IMR-90 (cell line): Measurements from ENCODE around the gene PRELP. TPM values are rescaled to one million over a fixed set of nuclear protein-coding genes. Genes with fewer than 3 reads are reported as not detected.

Experiments used
- ATAC-seq: fragments of 200-7000 bp; cut with Tn5 transposase; 2 replicates; pipeline ENCODE4 v1.9.1; 2020; ENCODE audit warnings: low read depth, mild to moderate bottlenecking, moderate library complexity
- BruUV-seq: library from RNA; stranded (reverse); fragments of 400-500 nt; replicated peaks from 2 replicates; lab custom pipeline; 2021; lab: Mats Ljungman, UMichigan
- CTCF ChIA-PET: fragments of 300-600 bp; formaldehyde crosslinking; extraction: SDS; loops from one replicate; lab custom pipeline; 2021; ENCODE audit warnings: antibody characterized with exemption; lab: Yijun Ruan, JAX
- POLR2A ChIA-PET: fragments of 300-600 bp; sonication (Branson Sonifier 250); formaldehyde crosslinking; loops from one replicate; lab custom pipeline; 2022; ENCODE audit warnings: antibody characterized with exemption; ENCODE audit not compliant: unreplicated experiment; lab: Charles Lee
- DNase-seq: peaks from one replicate; pipeline ENCODE4 v3.0.0; 2013
- H2AFZ ChIP-seq: replicated peaks from 2 replicates; pipeline ENCODE3; 2013; ENCODE audit warnings: low read length, mild to moderate bottlenecking; ENCODE audit not compliant: poor library complexity
- H2AK5ac ChIP-seq: 2 replicates; pipeline ENCODE4 v1.6.1; 2013; ENCODE audit warnings: low read depth, low read length, inconsistent platforms
- H2AK9ac ChIP-seq: replicated peaks from 2 replicates; pipeline ENCODE3; 2013; ENCODE audit warnings: mild to moderate bottlenecking, low read depth, low read length, moderate library complexity; ENCODE audit not compliant: poor library complexity
- H2BK120ac ChIP-seq: 2 replicates; pipeline ENCODE4 v1.6.1; 2013; ENCODE audit warnings: low read depth, low read length, inconsistent platforms
- H2BK15ac ChIP-seq: 3 replicates; pipeline ENCODE4 v1.6.1; 2013; ENCODE audit warnings: low read depth, low read length, inconsistent platforms
- H2BK20ac ChIP-seq: 2 replicates; pipeline ENCODE4 v1.6.1; 2013; ENCODE audit warnings: low read depth, mild to moderate bottlenecking, inconsistent platforms, low read length, moderate library complexity
- H2BK5ac ChIP-seq: 2 replicates; pipeline ENCODE4 v1.6.1; 2013; ENCODE audit warnings: mild to moderate bottlenecking, low read depth, low read length, inconsistent platforms; ENCODE audit not compliant: poor library complexity, severe bottlenecking
- H3K14ac ChIP-seq: replicated peaks from 2 replicates; pipeline ENCODE4 v1.6.1; 2013; ENCODE audit warnings: low read depth, low read length, inconsistent platforms
- H3K18ac ChIP-seq: 2 replicates; pipeline ENCODE4 v1.6.1; 2013; ENCODE audit warnings: low read depth, low read length, control low read depth
- H3K23ac ChIP-seq: 2 replicates; pipeline ENCODE4 v1.6.1; 2013; ENCODE audit warnings: low read depth, low read length, inconsistent platforms
- H3K27ac ChIP-seq: 2 replicates; pipeline ENCODE4 v1.5.1; 2013; ENCODE audit warnings: mild to moderate bottlenecking, control low read depth, low read length; ENCODE audit not compliant: insufficient read depth
- H3K27me3 ChIP-seq: 2 replicates; pipeline ENCODE4 v1.6.1; 2013; ENCODE audit warnings: low read length; ENCODE audit not compliant: control insufficient read depth, insufficient read depth
- H3K36me3 ChIP-seq: 2 replicates; pipeline ENCODE4 v1.6.1; 2013; ENCODE audit warnings: low read length, mixed read lengths; ENCODE audit not compliant: control insufficient read depth, insufficient read depth
- H3K4ac ChIP-seq: 2 replicates; pipeline ENCODE4 v1.6.1; 2013; ENCODE audit warnings: low read depth, low read length, inconsistent platforms
- H3K4me1 ChIP-seq: 2 replicates; pipeline ENCODE4 v1.6.1; 2013; ENCODE audit warnings: low read length, mixed read lengths; ENCODE audit not compliant: control insufficient read depth, insufficient read depth
- H3K4me2 ChIP-seq: 2 replicates; pipeline ENCODE4 v1.6.1; 2013; ENCODE audit warnings: low read depth, mild to moderate bottlenecking, control low read depth, low read length, moderate library complexity
- H3K4me3 ChIP-seq: 2 replicates; pipeline ENCODE4 v1.5.1; 2013; ENCODE audit warnings: low read depth, mild to moderate bottlenecking, control low read depth, low read length, moderate library complexity; ENCODE audit not compliant: insufficient read depth
- H3K56ac ChIP-seq: 2 replicates; pipeline ENCODE4 v1.6.1; 2013; ENCODE audit warnings: low read length, inconsistent platforms; ENCODE audit not compliant: insufficient read depth; ENCODE audit errors: extremely low read depth
- H3K79me1 ChIP-seq, 2 experiments: 2 replicates each; pipeline ENCODE4 v1.6.1; 2013; ENCODE audit warnings: low read length in 2 of 2, inconsistent platforms in 1 of 2, low read depth in 1 of 2
- H3K9ac ChIP-seq: 2 replicates; pipeline ENCODE4 v1.6.1; 2013; ENCODE audit warnings: low read depth, low read length, control low read depth
- H3K9me1 ChIP-seq: 2 replicates; pipeline ENCODE4 v1.6.1; 2013; ENCODE audit warnings: low read length, inconsistent platforms; ENCODE audit not compliant: insufficient read depth
- H3K9me3 ChIP-seq: 2 replicates; pipeline ENCODE4 v1.6.1; 2013; ENCODE audit warnings: low read length; ENCODE audit not compliant: control insufficient read depth, insufficient read depth
- H4K20me1 ChIP-seq: 2 replicates; pipeline ENCODE4 v1.6.1; 2013; ENCODE audit warnings: low read length, inconsistent platforms; ENCODE audit not compliant: insufficient read depth
- H4K5ac ChIP-seq: 2 replicates; pipeline ENCODE4 v1.6.1; 2013; ENCODE audit warnings: mild to moderate bottlenecking, low read depth, low read length, control low read depth
- H4K8ac ChIP-seq, 2 experiments: 2 replicates each; pipeline ENCODE4 v1.6.1; 2013; ENCODE audit warnings: low read depth in 2 of 2, low read length in 2 of 2, control low read depth in 1 of 2, inconsistent platforms in 1 of 2
- H4K91ac ChIP-seq: 2 replicates; pipeline ENCODE4 v1.6.1; 2013; ENCODE audit warnings: low read depth, low read length, inconsistent platforms; ENCODE audit not compliant: insufficient read depth
- BHLHE40 ChIP-seq: fragments of 150-350 bp; IDR thresholded peaks from 2 replicates; pipeline ENCODE4 v1.6.1; 2016; ENCODE audit warnings: mild to moderate bottlenecking, low read depth, low read length
- CEBPB ChIP-seq: IDR thresholded peaks from 2 replicates; pipeline ENCODE4 v1.6.1; 2012; ENCODE audit warnings: low read depth, low read length, improper control_type of control experiment
- FOS ChIP-seq: fragments of 150-350 bp; IDR thresholded peaks from 2 replicates; pipeline ENCODE4 v1.6.1; 2016; ENCODE audit warnings: low read depth, low read length
- MXI1 ChIP-seq: IDR thresholded peaks from 2 replicates; pipeline ENCODE4 v1.6.1; 2012; ENCODE audit warnings: low read depth, mild to moderate bottlenecking, low read length, moderate library complexity, borderline replicate concordance
- NFE2L2 ChIP-seq: fragments of 150-350 bp; IDR thresholded peaks from 2 replicates; pipeline ENCODE4 v1.6.1; 2016; ENCODE audit warnings: low read depth, mild to moderate bottlenecking, low read length
- RAD21 ChIP-seq: IDR thresholded peaks from 2 replicates; pipeline ENCODE4 v1.6.1; 2012; ENCODE audit warnings: low read length, improper control_type of control experiment
- RCOR1 ChIP-seq: IDR thresholded peaks from 2 replicates; pipeline ENCODE4 v1.6.1; 2012; ENCODE audit warnings: mild to moderate bottlenecking, low read length, improper control_type of control experiment; ENCODE audit not compliant: insufficient replicate concordance
- SMC3 ChIP-seq: fragments of 150-350 bp; IDR thresholded peaks from 2 replicates; pipeline ENCODE4 v1.6.1; 2016; ENCODE audit warnings: low read depth, mild to moderate bottlenecking, antibody characterized with exemption, low read length, moderate library complexity
- WGBS, 2 experiments: methylation state at CpG; one replicate each; pipeline versions ENCODE4 v1.1.5 to v1.1.7; 2013; ENCODE audit warnings: missing lambda C conversion rate in 2 of 2; ENCODE audit not compliant: insufficient read length in 1 of 2; ENCODE audit errors: extremely low coverage in 2 of 2; 5-methylcytosine and 5-hydroxymethylcytosine counted together
- dilution Hi-C: fragments of 300-500 bp; cut with HindIII; formaldehyde crosslinking; loops from one replicate; pipeline ENCODE4 v1.14.3; 2018; ENCODE audit warnings: low sequenced_read_pairs; ENCODE audit not compliant: unreplicated experiment
- in situ Hi-C: fragments of 300-500 bp; cut with MboI; formaldehyde crosslinking; loops from 3 replicates; pipeline ENCODE4 v1.14.3; 2019; ENCODE audit warnings: low sequenced_read_pairs, inconsistent platforms, mixed read lengths
- intact Hi-C: fragments of 100-400 bp; cut with micrococcal nuclease; formaldehyde crosslinking; loops from 2 replicates; pipeline ENCODE4 v1.10.0; 2022
- polyA plus RNA-seq, 3 experiments: library from polyadenylated mRNA; depleted of rRNA; stranded (reverse); fragments of >200 nt; gene quantifications; 2 replicates each; pipeline ENCODE4 v1.2.3, GENCODE V29; 2012; ENCODE audit warnings: low replicate concordance in 1 of 3
- total RNA-seq: library from RNA; depleted of rRNA; stranded (reverse); fragments of >200 nt; gene quantifications from 2 replicates; pipeline ENCODE4 v1.2.3, GENCODE V29; 2012
- TF ChIP-seq, protein P1 (sequence below): fragments of 150-350 bp; IDR thresholded peaks from 2 replicates; pipeline ENCODE4 v1.6.1; 2017; ENCODE audit warnings: mild to moderate bottlenecking, antibody characterized with exemption, low read length, low read depth

PRELP gene
- total and polyA plus RNA-seq, 2 of the 4 experiments (the other 2 are of a cell fraction) = 0.56 TPM; not detected in 1

GRCh38 chr1:203534526-203534925, 58.9 kb downstream of the PRELP start:
- H2BK5ac ChIP-seq = peak overlapping the region; percentile 97
- peaks cover 30% of the 10 kb centered on the region for H3K4me1 ChIP-seq
- in situ Hi-C loops = no loop called here
- intact Hi-C loops = no loop called here
- H2AK9ac ChIP-seq = peak overlapping the region; percentile 80
- H3K23ac ChIP-seq = peak overlapping the region; percentile 80
- H3K56ac ChIP-seq = peak overlapping the region; percentile 68
- H3K14ac ChIP-seq = peak overlapping the region; percentile 73
- dilution Hi-C loops = no loop called here
- ATAC-seq = peak; percentile 70
- peak overlapping the region; percentile 27 to 83 for H4K8ac ChIP-seq
- no TSS peak for BruUV-seq
- peak overlapping the region; percentile 81; the same call in 1 of the 2 replicates for H3K18ac ChIP-seq
- peak; percentile 97 for DNase-seq
- peaks cover 4 to 11% of the 10 kb centered on the region in 2 experiments; a peak in 1 of 4 replicates for H3K79me1 ChIP-seq
- H3K4me2 ChIP-seq = peak overlapping the region; percentile 55; the same call in 1 of the 2 replicates
- peak overlapping the region; percentile 79 for H4K91ac ChIP-seq
- peak overlapping the region; percentile 59 for H2AFZ ChIP-seq
- TF ChIP-seq SMC3 = peak; percentile 16; the same call in 1 of the 2 replicates
- peak; percentile 25; the same call in 1 of the 2 replicates for TF ChIP-seq RAD21
- TF ChIP-seq CEBPB = 0 out of 2 replicates have a peak, but pooled peaks have one; percentile 9
- peak; percentile 34; the same call in 1 of the 2 replicates for TF ChIP-seq BHLHE40
- TF ChIP-seq MXI1 = 0 out of 2 replicates have a peak, but pooled peaks have one; percentile 29
- TF ChIP-seq FOS = peak; percentile 71
- TF ChIP-seq, protein P1, sequence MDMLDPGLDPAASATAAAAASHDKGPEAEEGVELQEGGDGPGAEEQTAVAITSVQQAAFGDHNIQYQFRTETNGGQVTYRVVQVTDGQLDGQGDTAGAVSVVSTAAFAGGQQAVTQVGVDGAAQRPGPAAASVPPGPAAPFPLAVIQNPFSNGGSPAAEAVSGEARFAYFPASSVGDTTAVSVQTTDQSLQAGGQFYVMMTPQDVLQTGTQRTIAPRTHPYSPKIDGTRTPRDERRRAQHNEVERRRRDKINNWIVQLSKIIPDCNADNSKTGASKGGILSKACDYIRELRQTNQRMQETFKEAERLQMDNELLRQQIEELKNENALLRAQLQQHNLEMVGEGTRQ = no peak
- TF ChIP-seq RCOR1 = peak; percentile 50
- TF ChIP-seq NFE2L2 = no peak
- H2BK20ac ChIP-seq = peak overlapping the region; percentile 85
- peak overlapping the region; percentile 97 for H2BK120ac ChIP-seq
- WGBS, 2 experiments = no CpG with 5 or more reads among the region's 3 CpGs
- no peaks in the 10 kb centered on the region for H3K36me3 ChIP-seq
- peak overlapping the region; percentile 36 for H2AK5ac ChIP-seq
- H3K27ac ChIP-seq = peak overlapping the region; percentile 51
- CTCF ChIA-PET = no interaction called here
- peak overlapping the region; percentile 84 for H3K4ac ChIP-seq
- peak overlapping the region; percentile 75; the same call in 1 of the 2 replicates for H4K5ac ChIP-seq
- no peaks in the 10 kb centered on the region for H3K27me3 ChIP-seq
- H3K9me1 ChIP-seq = peaks cover 26% of the 10 kb centered on the region
- POLR2A ChIA-PET = interaction anchor here (0.6 kb wide), 1 partner anchor 12 kb away, joined by 7 read pairs; no protein-coding TSS in a partner anchor
- H3K4me3 ChIP-seq = no peak overlapping the region
- peak overlapping the region; percentile 36; the same call in 1 of the 2 replicates for H3K9ac ChIP-seq
- no peaks in the 10 kb centered on the region for H3K9me3 ChIP-seq
- H2BK15ac ChIP-seq = peak overlapping the region; percentile 66; the same call in 2 of the 3 replicates
- H4K20me1 ChIP-seq = no peaks in the 10 kb centered on the region
